A549 (cell line): ENCODE results near the gene MTRFR.

Source experiments
- CEBPB ChIP-seq, 2 experiments: fragments of >200 bp in 1 of 2; sonication (Bioruptor Twin) in 1 of 2; formaldehyde crosslinking in 1 of 2; IDR thresholded peaks; 2 replicates each; pipeline ENCODE4 v1.6.1; 2012 to 2016
- CTCF ChIP-seq: fragments of >200 bp; sonication (Bioruptor Twin); formaldehyde crosslinking; IDR thresholded peaks from 3 replicates; pipeline ENCODE4 v1.5.1; 2016
- EHF ChIP-seq: fragments of 250-450 bp; sonication (Bioruptor Pico); IDR thresholded peaks from 2 replicates; pipeline ENCODE4 v1.5.0; 2020; ENCODE audit warnings: mild to moderate bottlenecking
- KDM5A ChIP-seq: fragments of 200-600 bp; sonication (generic); IDR thresholded peaks from 2 replicates; pipeline ENCODE4 v1.6.1; 2016; ENCODE audit warnings: antibody characterized with exemption, mild to moderate bottlenecking
- MAFK ChIP-seq: fragments of 450-650 bp; IDR thresholded peaks from 2 replicates; pipeline ENCODE4 v1.6.1; 2014; ENCODE audit not compliant: partially characterized antibody
- NPAS2 ChIP-seq: fragments of 250-450 bp; sonication (Bioruptor Pico); IDR thresholded peaks from 2 replicates; pipeline ENCODE4 v1.8.0; 2022; ENCODE audit warnings: mild to moderate bottlenecking, moderate library complexity, borderline replicate concordance
- PBX3 ChIP-seq: IDR thresholded peaks from 2 replicates; pipeline ENCODE4 v1.6.1; 2012
- POLR2A ChIP-seq: IDR thresholded peaks from 2 replicates; pipeline ENCODE4 v1.6.1; 2012; ENCODE audit warnings: mild to moderate bottlenecking, low read length
- REST ChIP-seq: fragments of 200-600 bp; sonication (generic); IDR thresholded peaks from 2 replicates; pipeline ENCODE4 v1.6.1; 2016; ENCODE audit warnings: antibody characterized with exemption, mild to moderate bottlenecking, moderate library complexity
- RFX5 ChIP-seq: fragments of 450-650 bp; IDR thresholded peaks from 2 replicates; pipeline ENCODE4 v1.7.1; 2014; ENCODE audit warnings: antibody characterized with exemption, mild to moderate bottlenecking, moderate library complexity
- SREBF2 ChIP-seq: fragments of 450-650 bp; IDR thresholded peaks from 2 replicates; pipeline ENCODE4 v1.6.1; 2014; ENCODE audit warnings: mild to moderate bottlenecking, moderate library complexity
- USF2 ChIP-seq: fragments of 450-650 bp; IDR thresholded peaks from 2 replicates; pipeline ENCODE4 v1.6.1; 2014; ENCODE audit warnings: antibody characterized with exemption

- no peak for TF ChIP-seq CTCF
- no peak for TF ChIP-seq KDM5A
- no peak for TF ChIP-seq EHF (CRISPR knock-in tag)
- no peak for TF ChIP-seq REST
- no peak for TF ChIP-seq RFX5
- no peak for TF ChIP-seq MAFK
- no peak for TF ChIP-seq PBX3
- TF ChIP-seq NPAS2 = no peak
- TF ChIP-seq USF2 = no peak
- no peak for TF ChIP-seq POLR2A
- no peak for TF ChIP-seq CEBPB (IDR thresholded peaks at IDR 0.05)
- TF ChIP-seq SREBF2 = no peak
Measured at GRCh38 chr12:123278101-123278627, 44.9 kb downstream of the MTRFR start.
